GM21381 (cell line): ENCODE measurements around the gene EXOC4.
"Not testable (repeated sequence)": the region's sequence is repeated elsewhere in the genome, so short reads cannot be mapped to it uniquely, and the experiment has no call there.

Source experiments
- ATAC-seq: cut with Tn5 transposase; IDR thresholded peaks from one replicate; pipeline ENCODE4 v1.9.1; 2021; ENCODE audit warnings: mild to moderate bottlenecking, moderate library complexity; ENCODE audit not compliant: unreplicated experiment

The EXOC4 gene

GRCh38 chr7:133609806-133610205, 356.9 kb downstream of the EXOC4 start:
- no peak for ATAC-seq

- ATAC-seq = no peak
Observed at GRCh38 chr7:133611955-133612354, 359.1 kb downstream of the EXOC4 start.

GRCh38 chr7:133613250-133613790, 360.4 kb downstream of the EXOC4 start:
- no peak for ATAC-seq

- ATAC-seq = no peak
Observed at GRCh38 chr7:133614251-133614650, 361.4 kb downstream of the EXOC4 start.

- no peak for ATAC-seq
Observed at GRCh38 chr7:133618970-133619369, 366.1 kb downstream of the EXOC4 start.

GRCh38 chr7:133619491-133619890, 366.6 kb downstream of the EXOC4 start:
- no peak for ATAC-seq

- ATAC-seq = no peak
Observed at GRCh38 chr7:133623721-133624120, 370.8 kb downstream of the EXOC4 start.

GRCh38 chr7:133625046-133625445, 372.2 kb downstream of the EXOC4 start:
- ATAC-seq = no peak

GRCh38 chr7:133629701-133630100, 376.8 kb downstream of the EXOC4 start:
- ATAC-seq = no peak

- no peak for ATAC-seq
Observed at GRCh38 chr7:133633055-133633454, 380.2 kb downstream of the EXOC4 start.

- no peak for ATAC-seq
Observed at GRCh38 chr7:133635541-133635940, 382.7 kb downstream of the EXOC4 start.

- no peak for ATAC-seq
Observed at GRCh38 chr7:133638857-133639256, 386.0 kb downstream of the EXOC4 start.

- no peak for ATAC-seq
Observed at GRCh38 chr7:133641436-133641835, 388.6 kb downstream of the EXOC4 start.

GRCh38 chr7:133642907-133643306, 390.0 kb downstream of the EXOC4 start:
- no peak for ATAC-seq

GRCh38 chr7:133643652-133644051, 390.8 kb downstream of the EXOC4 start:
- not testable (repeated sequence) for ATAC-seq

GRCh38 chr7:133645884-133646391, 393.1 kb downstream of the EXOC4 start:
- no peak for ATAC-seq

- ATAC-seq = no peak
Observed at GRCh38 chr7:133646472-133647315, 393.8 kb downstream of the EXOC4 start.

GRCh38 chr7:133649593-133649992, 396.7 kb downstream of the EXOC4 start:
- no peak for ATAC-seq

- ATAC-seq = no peak
Observed at GRCh38 chr7:133650069-133650468, 397.2 kb downstream of the EXOC4 start.

GRCh38 chr7:133650487-133651300, 397.8 kb downstream of the EXOC4 start:
- ATAC-seq = no peak

GRCh38 chr7:133652547-133652946, 399.7 kb downstream of the EXOC4 start:
- ATAC-seq = no peak
